Amygdala (tissue), 56 donors: ENCODE measurements around the gene FERMT2.

Source experiments
- DNase-seq, 56 donors: peaks; one replicate each; lab custom pipeline; 2025; lab: John Stamatoyannopoulos, UW

FERMT2 gene

DNA sequence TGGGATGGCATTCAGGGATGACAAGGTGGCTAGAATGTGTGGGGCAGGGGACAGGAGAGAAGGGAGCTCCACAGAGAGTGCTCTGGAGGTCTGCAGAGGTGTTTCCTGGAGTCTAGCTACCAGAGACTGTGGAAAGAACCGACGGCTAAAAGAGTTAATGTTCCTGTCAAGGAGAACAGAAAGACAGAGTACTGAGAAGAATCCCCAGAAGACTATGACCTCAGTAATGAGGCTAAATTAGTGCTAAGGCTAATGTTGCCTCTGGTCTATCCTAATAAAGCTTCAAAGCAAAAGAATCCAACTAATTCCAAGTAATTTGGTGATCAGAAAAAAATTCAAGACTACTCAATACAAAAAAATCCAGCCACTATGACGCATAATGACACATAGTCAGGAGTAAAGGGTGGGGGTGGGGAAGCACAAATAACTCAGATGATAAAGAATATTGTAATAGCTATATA is 44.7 kb downstream of the FERMT2 start:
- no peak for DNase-seq

DNA sequence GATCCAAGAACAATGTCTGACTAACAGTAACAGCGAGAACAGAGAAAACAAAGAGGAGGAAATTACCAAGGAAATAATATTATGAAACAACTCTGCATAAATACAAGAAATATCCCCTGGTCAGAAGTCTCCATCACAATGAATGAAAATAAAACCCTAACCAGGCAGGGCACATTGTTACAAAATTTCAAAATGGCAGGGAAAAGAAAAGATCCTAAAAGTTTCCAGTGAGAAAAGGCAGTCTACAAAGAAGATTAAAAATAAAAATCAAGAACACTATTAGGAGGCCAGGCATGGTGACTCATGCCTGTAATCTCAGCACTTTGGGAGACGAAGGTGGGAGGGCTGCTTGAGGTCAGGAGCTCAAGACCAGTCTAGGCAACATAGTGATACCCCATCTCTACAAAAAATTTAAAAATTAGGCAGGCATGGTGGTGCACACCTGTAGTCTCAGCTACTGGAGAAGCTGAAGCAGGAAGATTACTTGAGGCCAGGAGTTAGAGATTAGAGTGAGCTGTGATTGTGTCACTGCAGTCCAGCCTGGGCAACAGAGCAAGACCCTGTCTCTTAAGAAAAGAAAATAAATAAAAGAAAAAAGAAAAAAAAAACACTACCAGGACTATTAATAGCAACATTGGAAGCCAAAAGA is 47.8 kb downstream of the FERMT2 start:
- DNase-seq, result no peak

GRCh38 chr14:52901357-52901980 is 49.4 kb downstream of the FERMT2 start:
- no peak for DNase-seq

- DNase-seq, result no peak
Observed at GRCh38 chr14:52900731-52901130, 50.1 kb downstream of the FERMT2 start.

DNA sequence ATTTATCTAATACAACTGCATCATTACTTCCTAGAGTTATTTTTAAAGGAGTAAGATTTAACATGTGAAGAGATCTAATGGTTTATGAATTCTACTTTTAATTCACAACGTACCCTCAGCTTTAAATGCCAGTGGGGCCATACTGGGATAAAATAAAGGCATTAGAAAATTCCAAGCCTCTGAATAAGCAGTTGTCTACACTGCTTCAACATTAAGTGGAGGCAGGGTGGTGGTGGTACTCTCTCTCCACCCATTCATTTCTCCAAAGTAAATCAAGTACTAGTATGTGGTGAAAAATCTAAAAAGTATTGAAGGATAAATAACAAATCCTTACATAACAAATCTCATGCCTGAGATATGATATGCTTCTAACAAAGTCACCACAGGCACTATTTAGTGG is 52.4 kb downstream of the FERMT2 start:
- no peak for DNase-seq

- DNase-seq, result no peak
Observed at GRCh38 chr14:52895000-52895399, 55.9 kb downstream of the FERMT2 start.

- no peak for DNase-seq
Observed at GRCh38 chr14:52891800-52892199, 59.0 kb downstream of the FERMT2 start.

- DNase-seq, result no peak
Observed at GRCh38 chr14:52888839-52889838, 61.7 kb downstream of the FERMT2 start.

DNA sequence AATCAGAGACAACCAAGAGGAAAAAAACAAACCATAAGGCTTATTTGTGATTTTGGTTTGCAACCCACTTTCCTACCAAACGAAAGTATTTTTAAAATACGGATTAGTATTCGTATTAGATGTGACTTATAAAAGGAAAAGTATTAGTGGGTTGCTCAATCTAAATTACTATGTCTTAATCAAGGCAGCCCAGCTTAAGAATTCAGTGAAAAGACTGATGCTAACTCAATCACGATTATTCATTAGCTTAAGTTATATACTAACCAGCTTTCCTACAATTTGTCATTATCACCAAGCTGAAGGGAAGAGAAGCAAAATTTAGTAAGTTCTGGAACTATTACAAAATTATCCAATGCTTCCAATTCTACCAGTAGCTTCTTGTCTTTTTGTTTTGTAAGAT is 62.7 kb downstream of the FERMT2 start:
- DNase-seq, result no peak

DNA sequence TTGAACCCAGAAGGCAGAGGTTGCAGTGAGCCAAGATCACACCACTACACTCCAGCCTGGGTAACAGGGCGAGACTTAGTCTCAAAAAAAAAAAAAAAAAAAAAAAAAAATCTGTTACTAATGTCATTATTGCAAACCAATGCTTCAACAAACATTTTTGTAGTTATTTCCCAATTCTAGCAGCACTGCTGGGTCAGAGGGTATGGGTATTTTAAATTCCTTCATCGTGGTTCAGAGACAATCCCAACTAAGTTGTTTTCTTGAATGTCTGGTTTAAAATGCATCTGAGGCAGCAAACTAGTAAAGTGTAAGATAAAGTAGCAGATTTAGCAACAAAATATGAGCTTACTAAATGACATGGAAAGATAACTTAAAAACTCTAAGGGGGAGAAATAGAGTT is 65.6 kb downstream of the FERMT2 start:
- DNase-seq, result no peak

DNA sequence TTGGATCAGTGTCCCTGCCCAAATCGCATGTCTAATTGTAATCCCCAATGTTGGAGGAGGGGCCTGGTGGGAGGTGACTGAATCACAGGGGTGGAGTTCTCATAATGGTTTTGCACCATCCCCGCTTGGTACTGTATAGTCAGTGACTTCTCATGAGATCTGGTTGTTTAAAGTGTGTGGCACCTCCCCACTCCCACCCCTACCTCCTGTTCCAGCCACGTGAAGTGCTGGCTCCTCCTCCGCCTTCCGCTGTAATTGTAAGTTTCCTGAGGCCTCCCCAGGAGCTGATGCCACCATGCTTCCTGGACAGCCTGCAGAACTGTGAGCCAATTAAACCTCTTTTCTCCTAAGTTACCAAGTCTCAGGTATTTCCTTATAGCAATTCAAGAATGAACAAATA is 67.2 kb downstream of the FERMT2 start:
- DNase-seq, result no peak

- DNase-seq, result no peak
Observed at GRCh38 chr14:52882824-52883223, 68.0 kb downstream of the FERMT2 start.

- no peak for DNase-seq
Observed at GRCh38 chr14:52879958-52880357, 70.9 kb downstream of the FERMT2 start.

- no peak for DNase-seq
Observed at GRCh38 chr14:52878946-52879345, 71.9 kb downstream of the FERMT2 start.

- DNase-seq, result no peak
Observed at GRCh38 chr14:52878469-52878868, 72.4 kb downstream of the FERMT2 start.

GRCh38 chr14:52877628-52878027 is 73.2 kb downstream of the FERMT2 start:
- no peak for DNase-seq

DNA sequence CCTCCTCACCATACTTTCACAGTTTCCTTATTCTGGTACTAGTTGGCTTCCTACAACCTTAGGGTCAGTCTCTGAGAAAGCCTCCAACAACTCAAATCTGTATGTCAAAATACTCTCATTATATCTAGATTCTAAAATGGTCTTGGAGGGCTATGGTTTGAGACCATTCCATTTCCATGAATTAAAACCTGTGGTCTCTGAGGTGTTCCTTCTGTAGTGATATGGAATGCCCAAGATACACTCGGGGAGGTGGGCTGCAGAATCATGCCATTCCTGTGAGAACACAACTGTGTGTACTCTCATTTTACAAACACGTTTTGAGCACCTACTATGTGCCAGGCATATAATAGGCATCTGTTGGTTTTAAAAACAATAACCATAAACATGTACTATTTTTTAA is 74.0 kb downstream of the FERMT2 start:
- no peak for DNase-seq

DNA sequence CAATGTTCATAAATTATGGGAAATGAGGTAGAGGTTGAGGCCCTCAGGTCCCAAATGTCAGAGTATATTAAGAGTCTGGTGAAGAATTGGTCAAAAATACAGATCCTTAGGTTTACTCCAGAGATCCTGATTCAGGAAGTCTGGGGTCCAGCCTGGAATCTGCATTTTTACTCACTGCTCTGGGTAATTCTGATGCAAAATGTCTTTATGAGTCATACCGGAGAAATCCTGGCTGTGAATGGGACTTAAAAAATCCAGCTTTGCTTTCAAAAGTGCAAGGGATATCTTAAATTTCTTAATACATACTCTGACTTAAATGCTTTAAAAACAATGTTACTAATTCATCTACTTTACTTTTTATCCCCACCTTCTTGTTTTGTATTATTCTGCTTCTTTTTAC is 74.5 kb downstream of the FERMT2 start:
- no peak for DNase-seq

- no peak for DNase-seq
Observed at GRCh38 chr14:52875707-52876106, 75.1 kb downstream of the FERMT2 start.

GRCh38 chr14:52874389-52874788 is 76.5 kb downstream of the FERMT2 start:
- no peak for DNase-seq

DNA sequence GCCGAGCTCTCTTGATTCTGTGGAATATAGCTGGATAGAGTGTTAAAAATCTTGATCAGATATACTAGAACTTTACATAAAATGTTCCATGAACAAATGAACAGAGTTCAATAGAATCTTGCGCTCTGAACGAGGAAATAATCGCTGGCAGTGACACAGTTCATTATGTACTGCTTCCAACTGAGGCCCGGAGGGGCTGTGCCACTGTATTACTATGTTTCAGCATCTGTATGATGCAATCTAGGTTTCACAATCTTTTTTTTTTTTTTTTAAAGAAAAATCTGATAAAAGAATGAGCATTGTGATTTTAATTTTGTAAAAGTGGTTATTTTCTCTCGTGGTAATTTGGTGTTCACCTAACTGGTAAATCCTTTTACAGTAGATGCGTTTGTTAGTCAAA is 77.2 kb downstream of the FERMT2 start:
- DNase-seq, result no peak
